Endothelial cell of umbilical vein (primary cell): ENCODE data around the gene KREMEN1. TPM values are rescaled to one million over a fixed set of nuclear protein-coding genes. Genes with fewer than 3 reads are reported as not detected.

ENCODE experiments used
- BruUV-seq: library from RNA; stranded (reverse); fragments of 400-500 nt; replicated peaks from 2 replicates; lab custom pipeline; 2021; lab: Mats Ljungman, UMichigan
- CTCF ChIA-PET: fragments of 300-600, 350-600 bp; sonication (Branson Sonifier 250); formaldehyde crosslinking; loops from one replicate; lab custom pipeline; 2021; ENCODE audit warnings: antibody characterized with exemption, inconsistent platforms; lab: Charles Lee
- POLR2A ChIA-PET: fragments of 300-600, 350-600 bp; sonication (Branson Sonifier 250); formaldehyde crosslinking; loops from one replicate; lab custom pipeline; 2021; ENCODE audit warnings: antibody characterized with exemption, inconsistent platforms; lab: Charles Lee
- DNase-seq: peaks from one replicate; pipeline ENCODE4 v3.0.0-alpha.2; 2011; ENCODE audit warnings: low read depth, low spot score
- FAIRE-seq: peaks from 2 replicates; lab custom pipeline; 2011; peaks lifted over from hg19 to GRCh38; lab: Jason Lieb, UNC
- H2AFZ ChIP-seq: 2 replicates; pipeline ENCODE4 v1.6.0; 2012; ENCODE audit warnings: low read depth, low read length, control low read depth, inconsistent platforms
- H3K27ac ChIP-seq: 2 replicates; pipeline ENCODE4 v1.5.1; 2011; ENCODE audit warnings: low read depth, mild to moderate bottlenecking, control low read depth, low read length, moderate library complexity; ENCODE audit not compliant: insufficient read depth
- H3K27me3 ChIP-seq, 2 experiments: 2 replicates each; pipeline versions ENCODE4 v1.6.0 to v1.6.1; 2011; ENCODE audit warnings: low read length in 2 of 2, mixed read lengths in 1 of 2; ENCODE audit not compliant: control insufficient read depth in 2 of 2, insufficient read depth in 2 of 2
- H3K36me3 ChIP-seq, 2 experiments: 2 replicates in 1 of 2; 3 replicates in 1 of 2; pipeline ENCODE4 v1.5.1; 2011; ENCODE audit warnings: low read length in 2 of 2, mild to moderate bottlenecking in 1 of 2, moderate library complexity in 1 of 2; ENCODE audit not compliant: control insufficient read depth in 2 of 2, insufficient read depth in 2 of 2; ENCODE audit errors: extremely low read depth in 1 of 2
- H3K4me1 ChIP-seq: 3 replicates; pipeline ENCODE4 v1.5.1; 2011; ENCODE audit warnings: mild to moderate bottlenecking, low read length; ENCODE audit not compliant: control insufficient read depth, insufficient read depth; ENCODE audit errors: extremely low read depth
- H3K4me2 ChIP-seq: 2 replicates; pipeline ENCODE4 v1.6.1; 2011; ENCODE audit warnings: low read length, control low read depth, mixed read lengths; ENCODE audit not compliant: insufficient read depth
- H3K4me3 ChIP-seq, 3 experiments: fragments of 200-600 bp in 1 of 3; sonication (generic), shearing (Covaris generic) in 1 of 3; replicated peaks in 1 of 3; 2 replicates each; pipeline ENCODE4 v1.5.1; 2011 to 2016; ENCODE audit warnings: control low read depth in 3 of 3, low read length in 3 of 3, mild to moderate bottlenecking in 2 of 3, inconsistent platforms in 1 of 3, low read depth in 1 of 3, moderate library complexity in 1 of 3; ENCODE audit not compliant: insufficient read depth in 1 of 3
- H3K79me2 ChIP-seq: 2 replicates; pipeline ENCODE4 v1.6.0; 2012; ENCODE audit warnings: low read length, inconsistent platforms; ENCODE audit not compliant: control insufficient read depth, insufficient read depth
- H3K9ac ChIP-seq: replicated peaks from 2 replicates; pipeline ENCODE3; 2011; ENCODE audit warnings: low read length, control low read depth; ENCODE audit not compliant: insufficient read depth; ENCODE audit errors: extremely low read depth
- H3K9me1 ChIP-seq: replicated peaks from 3 replicates; pipeline ENCODE4 v1.6.0; 2011; ENCODE audit warnings: mild to moderate bottlenecking, low read length; ENCODE audit not compliant: control insufficient read depth, insufficient read depth; ENCODE audit errors: extremely low read depth
- H3K9me3 ChIP-seq: replicated peaks from 2 replicates; pipeline ENCODE4 v1.5.1; 2012; ENCODE audit warnings: low read length, inconsistent platforms; ENCODE audit not compliant: control insufficient read depth, insufficient read depth
- H4K20me1 ChIP-seq: replicated peaks from 2 replicates; pipeline ENCODE3; 2011; ENCODE audit warnings: mild to moderate bottlenecking, low read length; ENCODE audit not compliant: control insufficient read depth, insufficient read depth; ENCODE audit errors: extremely low read depth
- CTCF ChIP-seq, 2 donors: IDR thresholded peaks; 1 replicate in 1 of 2; 2 replicates in 1 of 2; pipeline ENCODE4 v1.5.1; 2011; ENCODE audit warnings: low read length in 2 of 2, mild to moderate bottlenecking in 2 of 2, moderate library complexity in 2 of 2, control low read depth in 1 of 2, inconsistent platforms in 1 of 2, low read depth in 1 of 2; ENCODE audit not compliant: insufficient read depth in 1 of 2; ENCODE audit errors: extremely low read depth in 1 of 2
- EZH2 ChIP-seq: IDR thresholded peaks from 2 replicates; pipeline ENCODE4 v1.6.1; 2012; ENCODE audit warnings: borderline replicate concordance, low read depth, mild to moderate bottlenecking, moderate library complexity, low read length, inconsistent platforms; ENCODE audit not compliant: severe bottlenecking
- FOS ChIP-seq: IDR thresholded peaks from 2 replicates; pipeline ENCODE4 v1.6.1; 2011; ENCODE audit warnings: mild to moderate bottlenecking, low read length, moderate library complexity, borderline replicate concordance; ENCODE audit not compliant: insufficient read depth
- GATA2 ChIP-seq: IDR thresholded peaks from 2 replicates; pipeline ENCODE4 v1.7.0; 2011; ENCODE audit warnings: low read depth, mild to moderate bottlenecking, moderate library complexity, mixed read lengths, low read length; ENCODE audit not compliant: insufficient read length, insufficient read depth
- JUN ChIP-seq: IDR thresholded peaks from 2 replicates; pipeline ENCODE4 v1.6.1; 2011; ENCODE audit warnings: borderline replicate concordance, low read depth; ENCODE audit not compliant: insufficient read length, insufficient read depth
- MAX ChIP-seq: IDR thresholded peaks from 2 replicates; pipeline ENCODE4 v1.6.1; 2011; ENCODE audit not compliant: insufficient read depth, insufficient read length
- MYC ChIP-seq: IDR thresholded peaks from one replicate; pipeline ENCODE4 v1.6.1; 2011; ENCODE audit warnings: mild to moderate bottlenecking, low read depth, low read length
- POLR2A ChIP-seq: IDR thresholded peaks from 2 replicates; pipeline ENCODE4 v1.6.1; 2012; ENCODE audit warnings: low read depth, mild to moderate bottlenecking, control low read depth, low read length
- POLR2AphosphoS5 ChIP-seq: IDR thresholded peaks from 2 replicates; pipeline ENCODE4 v1.6.1; 2012; ENCODE audit warnings: low read depth, mild to moderate bottlenecking, control low read depth, low read length, moderate library complexity; ENCODE audit not compliant: insufficient read depth
- dilution Hi-C: fragments of 300-500 bp; cut with MboI; formaldehyde crosslinking; loops from one replicate; pipeline ENCODE4 v1.15.0; 2019; ENCODE audit warnings: low sequenced_read_pairs; ENCODE audit not compliant: extremely low pct_ligation_motif_present
- intact Hi-C: fragments of 100-400 bp; cut with micrococcal nuclease; formaldehyde crosslinking; loops from one replicate; pipeline ENCODE4 v1.10.0; 2022
- polyA plus RNA-seq, 4 experiments: library from polyadenylated mRNA; depleted of rRNA in 3 of 4; stranded (reverse) in 3 of 4; unstranded in 1 of 4; fragments of >200 nt; gene quantifications; 2 replicates each; pipeline versions ENCODE4 v1.2.1 to v1.2.3, GENCODE V29; 2011 to 2012; ENCODE audit warnings: missing spikeins in 1 of 4
- total RNA-seq: library from RNA; stranded (reverse); gene quantifications from 2 replicates; pipeline ENCODE4 v1.2.3, GENCODE V29; 2021

The KREMEN1 gene
- total and polyA plus RNA-seq, 2 donors (not counting 3 experiments of a cell fraction or from before 2014, with no cell fraction given): 0.58 to 1.1 TPM

GRCh38 chr22:29156507-29156906, 83.7 kb downstream of the KREMEN1 start:
- ChIA-PET POLR2A (no interaction called here), CTCF (interaction anchor here (1.6 to 5.5 kb wide), 2 partner anchors 90 to 116 kb away, joined by 5 to 65 read pairs; no protein-coding TSS in a partner anchor)
- no peaks in the 10 kb centered on the region for H3K4me1 ChIP-seq
- H3K9me3 ChIP-seq: no peaks in the 10 kb centered on the region
- BruUV-seq: no TSS peak
- no peak for DNase-seq
- intact Hi-C loops (no loop called here), dilution Hi-C loops (no loop called here)
- no peaks in the 10 kb centered on the region for H3K79me2 ChIP-seq
- no peaks in the 10 kb centered on the region for H4K20me1 ChIP-seq
- TF ChIP-seq MYC (no peak), POLR2A (no peak), CTCF (IDR thresholded peaks at IDR 0.05; ENCODE audit: extremely low read depth in 1 of 2, insufficient read depth in 1 of 2, low read depth in 1 of 2, low read length in 2 of 2) (no peak), EZH2 (no peak), POLR2AphosphoS5 (no peak), JUN (no peak), GATA2 (no peak), MAX (no peak), FOS (no peak)
- H3K36me3 ChIP-seq: no peaks in the 10 kb centered on the region
- no peak overlapping the region for H2AFZ ChIP-seq
- peaks cover 2 to 10% of the 10 kb centered on the region in 2 experiments for H3K27me3 ChIP-seq
- no peak overlapping the region for H3K4me3 ChIP-seq
- FAIRE-seq: no peak
- H3K9ac ChIP-seq: no peak overlapping the region
- no peaks in the 10 kb centered on the region for H3K9me1 ChIP-seq
- no peak overlapping the region for H3K4me2 ChIP-seq
- no peak overlapping the region for H3K27ac ChIP-seq
